Breast epithelium (tissue), 4 donors: ENCODE measurements around the gene GRIK3. TPM values are rescaled to one million over a fixed set of nuclear protein-coding genes. Genes with fewer than 3 reads are reported as not detected.

Source experiments
- DNase-seq, 2 donors: peaks; one replicate each; pipeline ENCODE4 v3.0.0-alpha.2; 2019; ENCODE audit warnings: low spot score in 2 of 2
- H3K27ac ChIP-seq, 2 donors: fragments of 200-600 bp; sonication (generic) in 1 of 2; one replicate each; pipeline ENCODE4 v1.5.1; 2016 to 2019; ENCODE audit warnings: mild to moderate bottlenecking in 1 of 2
- H3K27me3 ChIP-seq, 2 donors: fragments of 200-600 bp; sonication (generic) in 1 of 2; one replicate each; pipeline versions ENCODE4 v1.5.1 to v1.6.0; 2017 to 2019; ENCODE audit warnings: control low read depth in 1 of 2, mild to moderate bottlenecking in 1 of 2
- H3K36me3 ChIP-seq: fragments of 200-600 bp; one replicate; pipeline ENCODE4 v1.5.1; 2019
- H3K4me1 ChIP-seq, 2 donors: fragments of 200-600 bp; sonication (generic); one replicate each; pipeline ENCODE4 v1.5.1; 2016 to 2019; ENCODE audit warnings: control low read depth in 1 of 2
- H3K4me3 ChIP-seq, 3 donors: fragments of 200-600 bp; sonication (generic); 1 replicate in 2 of 3; 2 replicates in 1 of 3; pipeline ENCODE4 v1.5.1; 2016 to 2019; ENCODE audit warnings: mild to moderate bottlenecking in 3 of 3, moderate library complexity in 2 of 3
- H3K9me3 ChIP-seq, 2 donors: fragments of 200-600 bp; sonication (generic) in 1 of 2; one replicate each; pipeline ENCODE4 v1.5.1; 2016 to 2019; ENCODE audit warnings: control low read depth in 1 of 2
- POLR2A ChIP-seq: fragments of 450-650 bp; IDR thresholded peaks from one replicate; pipeline ENCODE4 v1.6.1; 2016; ENCODE audit warnings: antibody characterized with exemption, mild to moderate bottlenecking, moderate library complexity
- POLR2AphosphoS5 ChIP-seq, 3 donors: sonication (generic); formaldehyde crosslinking; IDR thresholded peaks; one replicate each; pipeline ENCODE4 v1.6.1; 2017; ENCODE audit warnings: antibody characterized with exemption in 3 of 3
- intact Hi-C: fragments of 100-400 bp; cut with DNase I; formaldehyde crosslinking; loops from one replicate; pipeline ENCODE4 v1.15.1; 2023; ENCODE audit warnings: low total_unique reads
- total RNA-seq, 3 donors: library from RNA; depleted of rRNA; stranded (reverse); fragments of >200 nt; gene quantifications; one replicate each; pipeline ENCODE4 v1.1.0, GENCODE V29; 2016
- TF ChIP-seq, protein P1 (sequence below), 3 donors: fragments of 450-650 bp; IDR thresholded peaks; one replicate each; pipeline ENCODE4 v1.5.1; 2016 to 2017; ENCODE audit warnings: antibody characterized with exemption in 3 of 3, mild to moderate bottlenecking in 3 of 3, moderate library complexity in 3 of 3

The GRIK3 gene
- total RNA-seq, 3 donors from 2014 or later, result under 0.01 to 10.0 (median 4.6) TPM

DNA sequence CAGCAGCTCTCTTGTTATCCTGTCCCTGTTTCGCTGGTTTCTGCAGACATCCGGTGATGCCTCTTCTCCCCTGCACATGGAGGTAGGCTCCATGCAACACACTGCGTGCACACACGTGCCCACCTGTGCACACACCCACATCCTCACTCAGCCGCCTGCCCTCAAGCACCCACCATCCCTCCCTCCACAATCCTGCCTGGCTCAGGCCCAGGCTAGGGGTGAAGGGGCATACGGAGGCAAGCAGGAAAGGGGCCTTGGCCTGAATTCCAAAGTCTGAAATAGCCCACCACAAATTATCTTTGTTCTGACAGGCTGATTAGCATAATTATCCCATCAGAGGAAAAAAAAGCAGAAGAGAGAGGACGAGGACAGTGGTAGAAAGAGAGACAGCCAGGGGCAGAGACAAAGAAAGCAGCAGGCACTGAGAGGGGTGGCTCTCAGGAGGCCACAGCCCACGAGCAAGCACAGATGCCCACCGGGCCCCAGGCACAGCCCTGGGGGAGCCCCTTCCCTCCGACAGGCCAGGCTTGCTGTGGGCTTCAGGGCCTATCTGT, 73.2 kb downstream of the GRIK3 start:
- H3K27me3 ChIP-seq, result no peaks in the 10 kb centered on the region
- H3K27ac ChIP-seq, result no peak overlapping the region
- no peak for TF ChIP-seq POLR2AphosphoS5 (IDR thresholded peaks at IDR 0.05)
- no peak for TF ChIP-seq POLR2A
- TF ChIP-seq, protein P1, sequence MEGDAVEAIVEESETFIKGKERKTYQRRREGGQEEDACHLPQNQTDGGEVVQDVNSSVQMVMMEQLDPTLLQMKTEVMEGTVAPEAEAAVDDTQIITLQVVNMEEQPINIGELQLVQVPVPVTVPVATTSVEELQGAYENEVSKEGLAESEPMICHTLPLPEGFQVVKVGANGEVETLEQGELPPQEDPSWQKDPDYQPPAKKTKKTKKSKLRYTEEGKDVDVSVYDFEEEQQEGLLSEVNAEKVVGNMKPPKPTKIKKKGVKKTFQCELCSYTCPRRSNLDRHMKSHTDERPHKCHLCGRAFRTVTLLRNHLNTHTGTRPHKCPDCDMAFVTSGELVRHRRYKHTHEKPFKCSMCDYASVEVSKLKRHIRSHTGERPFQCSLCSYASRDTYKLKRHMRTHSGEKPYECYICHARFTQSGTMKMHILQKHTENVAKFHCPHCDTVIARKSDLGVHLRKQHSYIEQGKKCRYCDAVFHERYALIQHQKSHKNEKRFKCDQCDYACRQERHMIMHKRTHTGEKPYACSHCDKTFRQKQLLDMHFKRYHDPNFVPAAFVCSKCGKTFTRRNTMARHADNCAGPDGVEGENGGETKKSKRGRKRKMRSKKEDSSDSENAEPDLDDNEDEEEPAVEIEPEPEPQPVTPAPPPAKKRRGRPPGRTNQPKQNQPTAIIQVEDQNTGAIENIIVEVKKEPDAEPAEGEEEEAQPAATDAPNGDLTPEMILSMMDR (IDR thresholded peaks at IDR 0.05), result no peak
- DNase-seq, result no peak
- intact Hi-C loops, result no loop called here
- H3K9me3 ChIP-seq, result no peaks in the 10 kb centered on the region
- H3K4me3 ChIP-seq, result no peak overlapping the region
- H3K4me1 ChIP-seq, result no peaks in the 10 kb centered on the region
- H3K36me3 ChIP-seq, result no peaks in the 10 kb centered on the region

DNA sequence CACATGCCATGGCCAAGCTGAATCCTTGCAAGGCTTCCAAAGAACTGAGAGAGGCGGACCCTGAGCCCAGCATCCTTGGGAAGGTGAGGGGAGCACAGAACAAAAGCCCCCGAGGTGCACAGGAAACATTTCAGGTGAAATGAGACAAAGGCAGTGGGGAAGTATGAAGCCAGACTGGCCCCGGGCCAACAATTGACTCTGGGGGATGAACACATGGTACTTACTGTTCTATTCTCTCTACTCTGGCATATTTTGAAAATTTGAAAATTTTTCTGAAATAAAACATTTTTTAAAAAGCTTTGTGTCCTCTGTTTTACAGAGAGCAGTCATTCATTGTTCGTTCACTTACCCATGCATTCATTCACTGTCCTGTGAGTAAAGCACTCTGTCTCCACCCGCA, 77.7 kb downstream of the GRIK3 start:
- Histone ChIP-seq H3K9me3 (no peaks in the 10 kb centered on the region), H3K27me3 (no peaks in the 10 kb centered on the region), H3K4me3 (no peak overlapping the region), H3K36me3 (no peaks in the 10 kb centered on the region), H3K4me1 (no peaks in the 10 kb centered on the region), H3K27ac (no peak overlapping the region)
- TF ChIP-seq POLR2AphosphoS5 (IDR thresholded peaks at IDR 0.05) (no peak), POLR2A (no peak)
- TF ChIP-seq, protein P1 (IDR thresholded peaks at IDR 0.05), result no peak
- DNase-seq, result no peak
- intact Hi-C loops, result no loop called here

DNA sequence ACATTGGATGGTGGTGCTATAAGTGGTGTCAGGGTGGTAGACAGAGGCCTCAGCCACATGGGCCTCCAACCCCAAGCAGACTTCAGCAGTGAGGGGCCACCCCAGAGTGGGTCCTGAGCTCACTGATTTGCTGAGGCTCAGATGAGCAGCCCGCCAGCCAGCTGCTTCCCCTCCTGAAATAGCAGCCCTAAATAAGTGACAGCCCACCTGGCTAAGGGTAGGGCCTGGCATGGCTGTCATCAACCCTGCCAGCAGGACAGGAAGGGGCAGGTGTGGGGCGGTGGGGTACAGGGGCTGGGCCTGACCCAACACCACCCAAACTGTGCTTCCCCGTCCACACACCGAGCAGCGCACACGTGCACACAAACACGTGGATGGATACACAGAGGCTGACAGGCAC, 79.3 kb downstream of the GRIK3 start:
- TF ChIP-seq, protein P1 (IDR thresholded peaks at IDR 0.05), result no peak
- no peak for TF ChIP-seq POLR2AphosphoS5 (IDR thresholded peaks at IDR 0.05)
- no peak for TF ChIP-seq POLR2A

DNA sequence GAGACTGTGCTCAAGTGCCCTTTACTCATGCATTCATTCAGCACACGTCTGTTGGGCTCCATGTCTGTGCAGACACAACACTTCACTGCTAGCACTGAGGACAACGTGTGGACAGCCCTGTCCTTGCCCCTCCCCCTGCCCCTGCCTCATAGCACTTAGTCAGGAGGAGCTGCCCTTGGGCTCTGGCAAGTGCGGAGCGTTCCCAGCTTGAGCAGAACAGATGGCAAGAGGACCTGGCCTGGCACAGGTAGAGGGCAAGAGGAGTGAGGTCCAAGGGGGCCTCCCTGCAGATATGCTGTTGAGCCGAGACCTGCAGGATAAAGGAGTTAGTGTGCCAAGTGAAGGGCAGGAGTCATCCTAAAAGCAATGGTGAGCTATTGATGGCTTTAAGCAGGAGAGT, 81.3 kb downstream of the GRIK3 start:
- no peaks in the 10 kb centered on the region for H3K9me3 ChIP-seq
- DNase-seq, result no peak
- no peak overlapping the region for H3K27ac ChIP-seq
- H3K36me3 ChIP-seq, result no peaks in the 10 kb centered on the region
- H3K4me1 ChIP-seq, result no peaks in the 10 kb centered on the region
- no peak overlapping the region for H3K4me3 ChIP-seq
- TF ChIP-seq POLR2A (no peak), POLR2AphosphoS5 (IDR thresholded peaks at IDR 0.05) (no peak)
- TF ChIP-seq, protein P1 (IDR thresholded peaks at IDR 0.05), result no peak
- intact Hi-C loops, result no loop called here
- H3K27me3 ChIP-seq, result no peaks in the 10 kb centered on the region

More for the DNA sequence above, 79.3 kb downstream of the GRIK3 start:
- H3K4me3 ChIP-seq, result no peak overlapping the region
- H3K36me3 ChIP-seq, result no peaks in the 10 kb centered on the region
- no peaks in the 10 kb centered on the region for H3K27me3 ChIP-seq
- H3K27ac ChIP-seq, result no peak overlapping the region
- no peaks in the 10 kb centered on the region for H3K4me1 ChIP-seq
- intact Hi-C loops, result no loop called here
- DNase-seq, result no peak
- no peaks in the 10 kb centered on the region for H3K9me3 ChIP-seq

DNA sequence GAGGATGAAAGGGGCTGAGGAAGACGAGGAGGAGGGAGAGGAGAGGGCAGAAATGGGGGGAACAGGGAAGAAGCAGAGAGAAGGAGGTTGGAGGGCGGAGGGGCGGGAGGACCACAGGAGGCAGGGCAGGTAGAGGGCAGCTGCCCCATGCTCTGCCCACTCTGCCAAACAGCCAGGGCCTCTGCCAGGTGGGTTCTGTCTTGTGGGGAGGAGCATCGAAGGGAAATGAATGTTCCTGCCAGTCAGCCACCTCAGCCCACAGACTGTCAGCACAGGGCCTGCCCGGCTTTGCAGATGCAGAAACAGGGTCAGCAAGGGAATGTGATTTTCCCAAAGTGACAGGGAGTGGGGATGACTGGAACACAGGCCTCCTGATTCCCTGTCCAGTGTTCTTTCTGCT, 82.6 kb downstream of the GRIK3 start:
- intact Hi-C loops, result no loop called here
- Histone ChIP-seq H3K27me3 (no peaks in the 10 kb centered on the region), H3K4me3 (no peak overlapping the region), H3K27ac (no peak overlapping the region), H3K9me3 (no peaks in the 10 kb centered on the region), H3K36me3 (no peaks in the 10 kb centered on the region), H3K4me1 (no peaks in the 10 kb centered on the region)
- TF ChIP-seq POLR2AphosphoS5 (IDR thresholded peaks at IDR 0.05) (no peak), POLR2A (no peak)
- TF ChIP-seq, protein P1 (IDR thresholded peaks at IDR 0.05), result no peak
- no peak for DNase-seq
